WI38 (cell line): ENCODE measurements around the gene IL21R.

ENCODE experiments used
- H3K4me3 ChIP-seq: 2 replicates; pipeline ENCODE4 v1.5.1; 2011; ENCODE audit warnings: low read depth, mild to moderate bottlenecking, control low read depth, low read length
- TF ChIP-seq, protein P1 (sequence below): IDR thresholded peaks from 2 replicates; pipeline ENCODE4 v1.5.1; 2012; ENCODE audit warnings: low read depth, mild to moderate bottlenecking, control low read depth, low read length

Gene IL21R

GRCh38 chr16:27403601-27403992 is 1.6 kb downstream of the IL21R start:
- TF ChIP-seq, protein P1, sequence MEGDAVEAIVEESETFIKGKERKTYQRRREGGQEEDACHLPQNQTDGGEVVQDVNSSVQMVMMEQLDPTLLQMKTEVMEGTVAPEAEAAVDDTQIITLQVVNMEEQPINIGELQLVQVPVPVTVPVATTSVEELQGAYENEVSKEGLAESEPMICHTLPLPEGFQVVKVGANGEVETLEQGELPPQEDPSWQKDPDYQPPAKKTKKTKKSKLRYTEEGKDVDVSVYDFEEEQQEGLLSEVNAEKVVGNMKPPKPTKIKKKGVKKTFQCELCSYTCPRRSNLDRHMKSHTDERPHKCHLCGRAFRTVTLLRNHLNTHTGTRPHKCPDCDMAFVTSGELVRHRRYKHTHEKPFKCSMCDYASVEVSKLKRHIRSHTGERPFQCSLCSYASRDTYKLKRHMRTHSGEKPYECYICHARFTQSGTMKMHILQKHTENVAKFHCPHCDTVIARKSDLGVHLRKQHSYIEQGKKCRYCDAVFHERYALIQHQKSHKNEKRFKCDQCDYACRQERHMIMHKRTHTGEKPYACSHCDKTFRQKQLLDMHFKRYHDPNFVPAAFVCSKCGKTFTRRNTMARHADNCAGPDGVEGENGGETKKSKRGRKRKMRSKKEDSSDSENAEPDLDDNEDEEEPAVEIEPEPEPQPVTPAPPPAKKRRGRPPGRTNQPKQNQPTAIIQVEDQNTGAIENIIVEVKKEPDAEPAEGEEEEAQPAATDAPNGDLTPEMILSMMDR, result no peak
- H3K4me3 ChIP-seq, result no peak overlapping the region

- TF ChIP-seq, protein P1, result no peak
- no peak overlapping the region for H3K4me3 ChIP-seq
These were observed 2.3 kb downstream of the IL21R start for GRCh38 chr16:27404163-27404823.

DNA sequence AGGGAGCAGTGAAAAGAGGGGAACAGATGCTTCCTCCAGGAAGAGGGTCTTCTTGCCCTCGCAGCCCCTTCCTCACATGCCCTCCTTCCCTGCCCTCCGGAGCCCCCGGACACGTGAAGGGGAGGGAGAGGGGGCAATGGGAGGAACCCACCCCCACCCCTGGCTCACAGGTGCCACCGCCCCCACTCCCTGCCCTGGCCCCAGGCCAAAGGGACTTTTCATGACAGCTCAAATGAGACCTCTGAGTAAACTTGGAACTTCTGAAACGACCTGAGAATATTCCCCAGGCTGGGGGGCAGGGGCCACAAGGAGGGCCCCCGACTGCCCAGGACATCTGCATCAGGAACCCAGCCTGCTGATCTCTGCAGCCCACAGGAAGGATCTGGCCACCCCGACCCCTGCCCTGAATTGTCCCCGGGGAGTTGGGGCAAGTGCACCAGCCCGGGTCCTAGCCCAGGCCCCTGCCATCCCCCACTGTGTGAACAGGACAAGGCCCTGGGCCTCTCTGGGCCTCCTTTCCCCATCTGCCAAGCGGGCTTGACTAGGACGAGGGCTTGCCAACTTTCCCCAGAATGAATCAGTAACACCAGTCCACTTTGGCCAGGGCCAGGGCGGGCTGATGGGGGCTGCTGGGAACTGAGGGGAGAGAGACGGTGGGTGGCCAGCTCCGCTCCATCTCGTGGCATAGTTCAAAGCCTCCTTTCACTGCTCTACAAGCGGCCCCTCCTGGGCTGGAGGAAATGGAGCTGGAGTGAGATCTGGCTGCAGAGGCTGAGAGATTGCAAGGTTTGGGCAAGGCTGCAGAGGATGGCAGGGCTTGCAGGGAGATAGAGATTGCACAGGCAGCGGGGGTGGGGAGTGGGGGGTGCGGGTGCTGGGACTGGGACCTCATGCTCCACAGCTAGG is 3.8 kb downstream of the IL21R start:
- H3K4me3 ChIP-seq, result no peak overlapping the region
- TF ChIP-seq, protein P1, result no peak

- TF ChIP-seq, protein P1, result no peak
- H3K4me3 ChIP-seq, result no peak overlapping the region
These were observed 4.6 kb downstream of the IL21R start for GRCh38 chr16:27406511-27407128.

DNA sequence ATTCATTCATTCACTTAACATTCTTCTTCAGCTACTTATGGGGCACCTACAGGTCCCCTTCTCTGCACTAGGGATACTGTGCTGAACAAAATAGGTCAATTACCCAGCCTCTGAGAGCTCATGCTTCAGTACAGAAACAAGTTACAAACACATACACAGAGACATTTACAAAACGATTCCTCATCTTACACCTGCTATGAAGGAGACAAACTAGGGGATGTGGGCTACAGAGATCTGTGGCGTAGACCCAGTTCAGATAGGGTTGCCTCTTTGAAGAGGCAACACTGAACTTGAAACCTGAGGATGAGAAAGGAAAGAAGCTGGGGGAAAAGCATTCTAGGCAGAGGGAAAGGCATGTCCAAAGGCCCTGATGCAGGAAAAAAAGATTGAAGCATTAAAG is 5.2 kb downstream of the IL21R start:
- no peak overlapping the region for H3K4me3 ChIP-seq
- TF ChIP-seq, protein P1, result no peak

DNA sequence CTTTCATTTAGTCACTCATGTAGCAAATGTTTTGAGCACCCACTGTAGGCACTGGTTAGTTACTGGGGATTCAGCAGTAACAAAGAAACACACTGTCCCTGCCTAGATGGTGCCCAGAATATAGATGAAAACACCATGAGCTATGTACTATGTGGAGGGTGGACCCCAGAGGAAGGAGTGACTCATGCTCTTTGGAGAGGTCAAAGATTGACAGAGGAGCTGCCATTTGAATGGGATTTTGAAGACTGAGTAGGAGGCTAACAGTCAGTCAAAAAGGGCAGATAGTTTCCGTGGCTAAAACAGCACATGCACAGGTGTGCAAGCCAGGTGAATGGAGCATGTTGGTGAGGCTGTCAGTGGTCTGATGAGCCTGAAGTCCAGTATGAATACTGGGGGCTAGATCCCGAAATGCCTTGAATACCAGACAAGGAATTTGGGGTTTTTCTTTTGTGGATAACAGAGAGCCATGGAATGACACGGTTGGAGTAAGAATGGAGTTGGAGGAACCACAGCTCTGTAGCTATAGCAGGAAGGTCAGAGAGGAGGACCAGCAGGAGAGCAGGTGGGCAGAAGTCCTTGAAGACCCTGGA is 6.1 kb downstream of the IL21R start:
- TF ChIP-seq, protein P1, result no peak

More for the DNA sequence above, 6.1 kb downstream of the IL21R start:
- no peak overlapping the region for H3K4me3 ChIP-seq
